Fibroblast of lung (primary cell): Measurements from ENCODE around the gene GNAZ. TPM values are rescaled to one million over a fixed set of nuclear protein-coding genes. Genes with fewer than 3 reads are reported as not detected.

ENCODE experiments used
- DNase-seq, 2 donors: peaks; one replicate each; pipeline versions ENCODE4 v3.0.0 to v3.0.0-alpha.2; 2010; ENCODE audit warnings: low read depth in 2 of 2
- H2AFZ ChIP-seq: 2 replicates; pipeline ENCODE4 v1.5.1; 2012; ENCODE audit warnings: low read length, control low read depth, inconsistent platforms
- H3K27ac ChIP-seq: 2 replicates; pipeline ENCODE4 v1.5.1; 2011; ENCODE audit warnings: low read length, control low read depth; ENCODE audit not compliant: insufficient read depth
- H3K27me3 ChIP-seq: 2 replicates; pipeline ENCODE4 v1.5.1; 2011; ENCODE audit warnings: mild to moderate bottlenecking, low read length; ENCODE audit not compliant: control insufficient read depth, insufficient read depth
- H3K36me3 ChIP-seq: 2 replicates; pipeline ENCODE4 v1.5.1; 2011; ENCODE audit warnings: low read length; ENCODE audit not compliant: control insufficient read depth, insufficient read depth
- H3K4me1 ChIP-seq: 2 replicates; pipeline ENCODE4 v1.5.1; 2011; ENCODE audit warnings: low read length; ENCODE audit not compliant: control insufficient read depth, insufficient read depth; ENCODE audit errors: extremely low read depth
- H3K4me2 ChIP-seq: 2 replicates; pipeline ENCODE4 v1.5.1; 2011; ENCODE audit warnings: low read length, control low read depth; ENCODE audit not compliant: insufficient read depth; ENCODE audit errors: extremely low read depth
- H3K4me3 ChIP-seq, 4 experiments: fragments of 200-600 bp in 1 of 4; sonication (generic) in 1 of 4; replicated peaks in 1 of 4; 2 replicates each; pipeline ENCODE4 v1.5.1; 2011 to 2016; ENCODE audit warnings: low read length in 4 of 4, low read depth in 3 of 4, mild to moderate bottlenecking in 3 of 4, control low read depth in 2 of 4, inconsistent platforms in 1 of 4, mixed read lengths in 1 of 4; ENCODE audit not compliant: insufficient read depth in 1 of 4; ENCODE audit errors: control extremely low read depth in 1 of 4
- H3K79me2 ChIP-seq: 2 replicates; pipeline ENCODE4 v1.5.1; 2012; ENCODE audit warnings: mild to moderate bottlenecking, low read length, inconsistent platforms; ENCODE audit not compliant: control insufficient read depth, insufficient read depth
- H3K9ac ChIP-seq: 2 replicates; pipeline ENCODE4 v1.5.1; 2011; ENCODE audit warnings: mild to moderate bottlenecking, low read length, control low read depth; ENCODE audit not compliant: insufficient read depth
- H3K9me3 ChIP-seq: 2 replicates; pipeline ENCODE4 v1.5.1; 2012; ENCODE audit warnings: low read depth, low read length; ENCODE audit not compliant: control insufficient read depth, insufficient read depth
- H4K20me1 ChIP-seq: 2 replicates; pipeline ENCODE4 v1.5.1; 2011; ENCODE audit warnings: low read length; ENCODE audit not compliant: control insufficient read depth, insufficient read depth; ENCODE audit errors: extremely low read depth
- EZH2 ChIP-seq: IDR thresholded peaks from 2 replicates; pipeline ENCODE4 v1.5.1; 2012; ENCODE audit warnings: low read length, control low read depth, mild to moderate bottlenecking; ENCODE audit errors: missing control alignments
- polyA plus RNA-seq, 2 donors: library from polyadenylated mRNA; depleted of rRNA in 1 of 2; stranded (reverse) in 1 of 2; unstranded in 1 of 2; fragments of >200 nt; gene quantifications; 2 replicates each; pipeline ENCODE4 v1.2.1, GENCODE V29; 2011 to 2012; ENCODE audit warnings: missing spikeins in 1 of 2
- total RNA-seq: library from RNA; depleted of rRNA; stranded (reverse); fragments of >200 nt; gene quantifications from 2 replicates; pipeline ENCODE4 v1.2.1, GENCODE V29; 2014
- TF ChIP-seq, protein P1 (sequence below), 2 donors: IDR thresholded peaks in 1 of 2; conservative IDR thresholded peaks in 1 of 2; 1 replicate in 1 of 2; 2 replicates in 1 of 2; pipeline ENCODE4 v1.5.1; 2011 to 2012; ENCODE audit warnings: low read length in 2 of 2, control low read depth in 1 of 2, inconsistent platforms in 1 of 2, low read depth in 1 of 2, mild to moderate bottlenecking in 1 of 2

GNAZ gene
- total and polyA plus RNA-seq, 2 donors (not counting 1 experiment from before 2014, with no cell fraction given): 0.22 to 1.7 TPM

DNA sequence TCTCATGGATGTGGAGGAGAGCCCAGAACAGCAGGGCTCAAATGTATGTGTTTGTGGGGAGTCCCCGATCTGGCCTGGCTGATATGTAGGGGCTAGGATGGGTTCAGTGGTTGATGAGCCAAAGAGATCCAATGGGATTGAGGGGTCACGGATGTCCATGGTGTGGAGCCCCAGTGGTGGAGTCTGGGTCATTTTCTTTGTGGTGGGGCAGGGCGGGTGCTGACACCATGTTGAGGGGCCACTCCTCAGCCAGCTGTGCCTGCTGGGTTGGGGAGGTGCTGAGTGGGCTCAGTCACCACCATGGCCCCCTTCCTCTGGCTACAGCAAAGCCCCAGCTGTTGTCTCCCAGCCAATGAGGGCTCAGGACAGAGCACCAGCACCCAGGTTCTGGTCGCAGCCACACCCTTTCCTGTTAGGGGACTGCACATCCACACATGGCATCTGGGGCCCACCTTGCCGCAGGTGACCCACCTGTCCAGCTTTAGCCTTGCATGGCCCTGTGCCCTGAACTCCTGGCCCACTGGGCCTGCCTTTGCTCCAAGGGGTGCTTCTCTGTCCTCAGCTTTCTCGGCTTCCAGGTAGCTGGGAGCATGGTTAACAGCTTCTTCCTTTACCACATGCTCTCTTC, 3.2 kb upstream of the GNAZ start:
- Histone ChIP-seq H3K27me3 (peaks cover 6% of the 10 kb centered on the region), H3K27ac (no peak overlapping the region), H3K4me2 (no peak overlapping the region), H3K4me1 (peaks cover 5% of the 10 kb centered on the region), H3K9ac (no peak overlapping the region), H3K9me3 (no peaks in the 10 kb centered on the region), H3K79me2 (no peaks in the 10 kb centered on the region), H3K4me3 (no peak overlapping the region), H2AFZ (no peak overlapping the region), H3K36me3 (no peaks in the 10 kb centered on the region), H4K20me1 (no peaks in the 10 kb centered on the region)
- no peak for TF ChIP-seq EZH2
- TF ChIP-seq, protein P1, sequence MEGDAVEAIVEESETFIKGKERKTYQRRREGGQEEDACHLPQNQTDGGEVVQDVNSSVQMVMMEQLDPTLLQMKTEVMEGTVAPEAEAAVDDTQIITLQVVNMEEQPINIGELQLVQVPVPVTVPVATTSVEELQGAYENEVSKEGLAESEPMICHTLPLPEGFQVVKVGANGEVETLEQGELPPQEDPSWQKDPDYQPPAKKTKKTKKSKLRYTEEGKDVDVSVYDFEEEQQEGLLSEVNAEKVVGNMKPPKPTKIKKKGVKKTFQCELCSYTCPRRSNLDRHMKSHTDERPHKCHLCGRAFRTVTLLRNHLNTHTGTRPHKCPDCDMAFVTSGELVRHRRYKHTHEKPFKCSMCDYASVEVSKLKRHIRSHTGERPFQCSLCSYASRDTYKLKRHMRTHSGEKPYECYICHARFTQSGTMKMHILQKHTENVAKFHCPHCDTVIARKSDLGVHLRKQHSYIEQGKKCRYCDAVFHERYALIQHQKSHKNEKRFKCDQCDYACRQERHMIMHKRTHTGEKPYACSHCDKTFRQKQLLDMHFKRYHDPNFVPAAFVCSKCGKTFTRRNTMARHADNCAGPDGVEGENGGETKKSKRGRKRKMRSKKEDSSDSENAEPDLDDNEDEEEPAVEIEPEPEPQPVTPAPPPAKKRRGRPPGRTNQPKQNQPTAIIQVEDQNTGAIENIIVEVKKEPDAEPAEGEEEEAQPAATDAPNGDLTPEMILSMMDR (conservative IDR thresholded peaks at IDR 0.05 in 1 of 2, IDR thresholded peaks at IDR 0.05 in 1 of 2; ENCODE audit: low read depth in 1 of 2, low read length in 2 of 2): no peak
- DNase-seq: no peak

DNA sequence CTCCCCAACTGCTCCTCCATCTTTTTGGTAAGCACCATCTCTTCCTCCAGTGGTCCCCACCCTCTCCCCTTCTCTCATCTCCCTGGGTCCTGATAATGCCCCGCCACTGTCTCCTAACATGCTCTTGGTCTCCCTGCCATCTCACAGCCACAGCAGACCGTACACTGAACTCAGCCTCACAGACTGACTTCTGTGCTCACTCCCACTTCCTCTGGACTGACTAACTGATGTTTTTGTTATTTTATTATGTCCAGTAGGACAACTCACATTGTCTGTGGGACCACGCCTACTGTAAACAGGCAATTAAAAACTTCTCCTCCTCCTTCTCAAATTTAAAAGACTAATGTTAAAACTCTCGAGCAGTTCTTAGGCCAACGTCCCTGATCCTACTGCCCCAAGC, 2.6 kb upstream of the GNAZ start:
- no peak overlapping the region for H3K4me2 ChIP-seq
- H3K27ac ChIP-seq: no peak overlapping the region
- no peak overlapping the region for H3K4me3 ChIP-seq
- H4K20me1 ChIP-seq: no peaks in the 10 kb centered on the region
- TF ChIP-seq, protein P1 (conservative IDR thresholded peaks at IDR 0.05 in 1 of 2, IDR thresholded peaks at IDR 0.05 in 1 of 2; ENCODE audit: low read depth in 1 of 2, low read length in 2 of 2): no peak
- no peak for TF ChIP-seq EZH2
- no peak overlapping the region for H2AFZ ChIP-seq
- H3K9ac ChIP-seq: no peak overlapping the region
- no peaks in the 10 kb centered on the region for H3K79me2 ChIP-seq
- H3K9me3 ChIP-seq: no peaks in the 10 kb centered on the region
- DNase-seq: no peak
- peaks cover 5% of the 10 kb centered on the region for H3K4me1 ChIP-seq
- H3K27me3 ChIP-seq: peaks cover 6% of the 10 kb centered on the region
- H3K36me3 ChIP-seq: no peaks in the 10 kb centered on the region

DNA sequence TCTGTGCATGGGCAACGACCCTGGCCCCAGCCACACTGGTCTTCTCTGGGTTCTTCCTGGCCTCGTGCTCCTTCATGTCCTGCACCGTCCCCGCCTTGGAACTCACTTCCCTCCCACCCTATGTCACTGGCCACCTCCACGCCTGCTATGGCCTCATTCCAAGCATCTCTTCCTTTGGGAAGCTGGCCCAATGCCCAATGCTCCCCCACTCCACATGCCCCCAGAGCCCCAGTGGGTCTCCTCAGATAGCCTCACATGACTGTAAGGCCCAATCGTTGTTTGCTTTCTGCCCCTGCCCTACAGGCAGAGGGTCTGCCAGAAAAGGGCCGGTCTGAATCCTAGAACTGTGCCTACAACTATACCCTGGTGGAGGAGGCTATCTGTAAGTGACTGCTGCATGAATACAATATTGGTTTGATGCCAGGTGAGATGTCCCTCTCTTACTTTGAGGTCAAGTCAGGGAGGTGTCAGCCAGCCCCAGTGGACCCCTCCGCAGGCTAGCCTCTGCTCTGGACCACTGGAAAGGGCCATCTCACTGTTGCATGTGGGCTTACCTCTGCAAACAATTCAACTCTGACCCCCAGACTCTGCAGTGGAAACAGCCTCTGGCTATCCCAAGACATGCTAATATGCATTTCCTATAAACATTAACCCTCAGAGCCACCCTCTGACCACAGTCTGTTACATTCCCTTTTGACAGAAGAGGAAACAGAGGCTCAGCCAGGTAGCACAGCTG, 2.1 kb upstream of the GNAZ start:
- Histone ChIP-seq H3K27ac (no peak overlapping the region), H3K9me3 (no peaks in the 10 kb centered on the region), H3K36me3 (no peaks in the 10 kb centered on the region), H3K4me1 (peaks cover 5% of the 10 kb centered on the region), H3K4me2 (no peak overlapping the region), H4K20me1 (no peaks in the 10 kb centered on the region), H3K9ac (no peak overlapping the region), H2AFZ (no peak overlapping the region), H3K4me3 (no peak overlapping the region), H3K79me2 (no peaks in the 10 kb centered on the region), H3K27me3 (peaks cover 6% of the 10 kb centered on the region)
- DNase-seq: no peak
- TF ChIP-seq EZH2: no peak
- TF ChIP-seq, protein P1 (conservative IDR thresholded peaks at IDR 0.05 in 1 of 2, IDR thresholded peaks at IDR 0.05 in 1 of 2; ENCODE audit: low read depth in 1 of 2, low read length in 2 of 2): no peak
